ENCODE measurements around the gene SNX25. TPM values are rescaled to one million over a fixed set of nuclear protein-coding genes. Genes with fewer than 3 reads are reported as not detected.
A peak's percentile ranks its signal among the peaks of the same experiment; 100 is the strongest.
"Not testable (repeated sequence)": the region's sequence is repeated elsewhere in the genome, so short reads cannot be mapped to it uniquely, and the experiment has no call there.

The SNX25 gene
- total RNA-seq, 1 experiment from 2014 or later: 50.5 TPM

GRCh38 chr4:185324361-185324760, 115.0 kb downstream of the SNX25 start:
- not testable (repeated sequence) for H2AFZ ChIP-seq (ENCODE audit: low read length); H3K9ac ChIP-seq (ENCODE audit: low read length); H3K79me2 ChIP-seq (ENCODE audit: low read length); H4K20me1 ChIP-seq (ENCODE audit: insufficient read depth, low read depth, low read length); DNase-seq; H3K27ac ChIP-seq (ENCODE audit: low read length); H3K4me1 ChIP-seq (ENCODE audit: low read length); H3K9me3 ChIP-seq (ENCODE audit: low read length); H3K4me2 ChIP-seq (ENCODE audit: low read depth, low read length, poor library complexity, severe bottlenecking); H3K36me3 ChIP-seq (ENCODE audit: insufficient read depth, low read length); H3K4me3 ChIP-seq (ENCODE audit: low read length); H3K27me3 ChIP-seq (ENCODE audit: low read length); H3K9me2 ChIP-seq (replicated peaks; ENCODE audit: insufficient read depth, low read length)

GRCh38 chr4:185325721-185326120, 116.3 kb downstream of the SNX25 start:
- DNase-seq; H3K9me2 ChIP-seq (replicated peaks; ENCODE audit: insufficient read depth, low read length); H3K27ac ChIP-seq (ENCODE audit: low read length); H3K4me2 ChIP-seq (ENCODE audit: low read depth, low read length, poor library complexity, severe bottlenecking); H3K9ac ChIP-seq (ENCODE audit: low read length); H3K4me1 ChIP-seq (ENCODE audit: low read length); H3K36me3 ChIP-seq (ENCODE audit: insufficient read depth, low read length); H3K4me3 ChIP-seq (ENCODE audit: low read length); H4K20me1 ChIP-seq (ENCODE audit: insufficient read depth, low read depth, low read length); H2AFZ ChIP-seq (ENCODE audit: low read length); H3K27me3 ChIP-seq (ENCODE audit: low read length); H3K9me3 ChIP-seq (ENCODE audit: low read length); H3K79me2 ChIP-seq (ENCODE audit: low read length): not testable (repeated sequence)

DNA sequence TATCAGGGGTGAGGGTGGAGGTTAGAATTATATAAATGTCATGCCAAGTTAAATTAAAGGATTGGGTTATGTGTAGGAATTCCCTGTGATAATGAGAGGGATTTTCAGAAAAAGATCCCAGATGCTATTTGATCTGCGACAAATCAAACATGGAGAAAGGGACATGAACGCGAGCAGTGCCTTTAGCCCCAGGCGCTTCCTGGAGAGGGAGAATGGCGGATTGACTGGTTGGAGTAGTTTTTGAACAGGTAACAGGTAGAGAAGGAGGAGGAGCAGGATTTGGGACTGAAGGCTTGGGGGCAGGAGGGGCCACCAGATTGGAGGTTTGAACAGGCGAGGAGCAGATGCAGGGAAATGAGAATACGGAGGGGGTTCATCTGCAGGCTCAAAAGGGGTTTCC, 119.2 kb downstream of the SNX25 start:
- Histone ChIP-seq H3K36me3 (ENCODE audit: insufficient read depth, low read length) (peaks cover 1% of the 10 kb centered on the region; the same call in 1 of the 2 replicates), H3K9me3 (ENCODE audit: low read length) (no peaks in the 10 kb centered on the region)

GRCh38 chr4:185329879-185330510, 120.6 kb downstream of the SNX25 start:
- not testable (repeated sequence) for H3K4me1 ChIP-seq (ENCODE audit: low read length); H3K4me2 ChIP-seq (ENCODE audit: low read depth, low read length, poor library complexity, severe bottlenecking)

More for the DNA sequence above, 119.2 kb downstream of the SNX25 start:
- no peaks in the 10 kb centered on the region for H3K27me3 ChIP-seq (ENCODE audit: low read length)
- no peak overlapping the region for H3K9ac ChIP-seq (ENCODE audit: low read length)
- H3K4me3 ChIP-seq (ENCODE audit: low read length): no peak overlapping the region
- DNase-seq: no peak
- H3K4me2 ChIP-seq (ENCODE audit: low read depth, low read length, poor library complexity, severe bottlenecking): no peak overlapping the region
- H4K20me1 ChIP-seq (ENCODE audit: insufficient read depth, low read depth, low read length): no peaks in the 10 kb centered on the region
- no peaks in the 10 kb centered on the region for H3K9me2 ChIP-seq (replicated peaks; ENCODE audit: insufficient read depth, low read length)
- no peaks in the 10 kb centered on the region for H3K4me1 ChIP-seq (ENCODE audit: low read length)
- H3K27ac ChIP-seq (ENCODE audit: low read length): no peak overlapping the region
- H2AFZ ChIP-seq (ENCODE audit: low read length): no peak overlapping the region
- H3K79me2 ChIP-seq (ENCODE audit: low read length): peaks cover 4% of the 10 kb centered on the region; the same call in 1 of the 2 replicates

DNA sequence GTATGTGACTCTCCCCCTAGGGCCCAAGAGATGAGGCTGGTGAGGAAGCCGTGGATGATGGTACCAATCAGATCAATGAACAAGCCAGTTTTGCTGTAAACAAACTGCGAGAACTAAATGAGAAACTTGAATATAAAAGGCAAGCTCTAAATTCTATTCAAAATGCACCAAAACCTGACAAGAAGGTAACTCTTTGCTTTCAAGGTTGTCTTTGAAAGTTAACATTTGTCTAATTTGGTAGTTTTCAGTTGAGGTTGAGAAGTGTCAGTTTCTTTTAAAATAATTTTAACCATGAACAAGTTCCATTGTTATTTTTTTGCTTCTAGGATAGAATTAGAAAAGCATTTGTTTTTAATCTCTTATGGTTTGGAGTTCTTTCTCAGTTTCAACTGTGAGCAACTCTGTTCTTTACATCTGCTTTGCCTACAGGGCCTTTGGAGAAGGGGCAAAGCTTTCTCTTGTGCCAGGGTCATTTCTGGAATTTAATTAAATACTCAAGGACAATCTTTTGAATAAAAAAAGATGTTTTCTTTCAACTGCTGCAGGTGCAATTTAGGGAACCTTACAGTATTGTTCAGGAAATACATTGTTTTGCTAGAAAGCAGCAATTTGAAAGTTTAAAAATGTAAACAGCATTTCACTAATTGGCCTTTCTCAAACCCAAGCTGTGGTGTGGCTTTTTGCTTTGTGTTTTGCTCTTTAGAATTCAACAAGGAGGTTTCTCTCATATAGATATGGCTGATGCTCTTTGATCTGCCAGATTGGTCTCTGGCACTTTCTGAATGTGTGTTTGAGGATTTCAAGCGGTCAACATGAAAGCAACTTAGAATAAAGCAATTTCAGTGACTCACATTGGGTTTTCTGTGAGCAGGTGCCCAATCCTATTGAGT, 123.4 kb downstream of the SNX25 start:
- H4K20me1 ChIP-seq (ENCODE audit: insufficient read depth, low read depth, low read length): no peaks in the 10 kb centered on the region
- H3K36me3 ChIP-seq (ENCODE audit: insufficient read depth, low read length): peaks cover 3% of the 10 kb centered on the region; the same call in 1 of the 2 replicates
- H3K27me3 ChIP-seq (ENCODE audit: low read length): no peaks in the 10 kb centered on the region
- DNase-seq: no peak
- H3K9me2 ChIP-seq (replicated peaks; ENCODE audit: insufficient read depth, low read length): no peaks in the 10 kb centered on the region
- no peak overlapping the region for H3K27ac ChIP-seq (ENCODE audit: low read length)
- no peaks in the 10 kb centered on the region; the same call in 1 of the 2 replicates for H3K4me1 ChIP-seq (ENCODE audit: low read length)
- no peak overlapping the region for H3K9ac ChIP-seq (ENCODE audit: low read length)
- no peak overlapping the region for H3K4me2 ChIP-seq (ENCODE audit: low read depth, low read length, poor library complexity, severe bottlenecking)
- no peaks in the 10 kb centered on the region for H3K9me3 ChIP-seq (ENCODE audit: low read length)
- H3K79me2 ChIP-seq (ENCODE audit: low read length): peaks cover 13% of the 10 kb centered on the region
- H2AFZ ChIP-seq (ENCODE audit: low read length): no peak overlapping the region
- no peak overlapping the region for H3K4me3 ChIP-seq (ENCODE audit: low read length)

More at GRCh38 chr4:185329879-185330510, 120.6 kb downstream of the SNX25 start:
- not testable (repeated sequence) for H3K9me2 ChIP-seq (replicated peaks; ENCODE audit: insufficient read depth, low read length); H3K9ac ChIP-seq (ENCODE audit: low read length); DNase-seq; H3K27me3 ChIP-seq (ENCODE audit: low read length); H3K36me3 ChIP-seq (ENCODE audit: insufficient read depth, low read length); H2AFZ ChIP-seq (ENCODE audit: low read length); H3K4me3 ChIP-seq (ENCODE audit: low read length); H3K9me3 ChIP-seq (ENCODE audit: low read length); H4K20me1 ChIP-seq (ENCODE audit: insufficient read depth, low read depth, low read length); H3K79me2 ChIP-seq (ENCODE audit: low read length); H3K27ac ChIP-seq (ENCODE audit: low read length)

DNA sequence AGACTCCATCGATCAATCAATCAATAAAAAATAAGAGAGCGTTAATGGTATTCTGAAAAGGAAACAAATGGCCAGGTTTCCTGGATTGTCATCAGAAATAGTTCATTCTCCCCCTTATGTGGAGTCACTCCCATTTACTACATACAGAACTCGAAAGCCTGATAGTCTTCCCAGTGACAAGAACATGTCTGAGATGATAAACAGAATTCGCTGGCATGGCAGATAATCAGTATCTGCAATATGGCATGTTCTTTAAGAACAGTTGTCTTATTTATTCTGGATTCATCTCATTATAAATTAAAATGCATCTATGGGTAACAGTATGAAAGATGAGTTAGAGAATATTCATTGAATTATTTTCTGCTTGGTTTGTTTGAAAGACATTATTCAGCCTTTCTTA, 124.9 kb downstream of the SNX25 start:
- Histone ChIP-seq H3K27ac (ENCODE audit: low read length) (no peak overlapping the region), H3K4me1 (ENCODE audit: low read length) (peaks cover 8% of the 10 kb centered on the region)

GRCh38 chr4:185335579-185335978, 126.2 kb downstream of the SNX25 start:
- Histone ChIP-seq H3K9me2 (replicated peaks; ENCODE audit: insufficient read depth, low read length) (no peaks in the 10 kb centered on the region), H3K9ac (ENCODE audit: low read length) (no peak overlapping the region), H4K20me1 (ENCODE audit: insufficient read depth, low read depth, low read length) (no peaks in the 10 kb centered on the region), H3K9me3 (ENCODE audit: low read length) (no peaks in the 10 kb centered on the region), H2AFZ (ENCODE audit: low read length) (no peak overlapping the region), H3K4me1 (ENCODE audit: low read length) (peaks cover 19% of the 10 kb centered on the region), H3K4me3 (ENCODE audit: low read length) (no peak overlapping the region), H3K27ac (ENCODE audit: low read length) (no peak overlapping the region), H3K36me3 (ENCODE audit: insufficient read depth, low read length) (peaks cover 3% of the 10 kb centered on the region; the same call in 1 of the 2 replicates), H3K27me3 (ENCODE audit: low read length) (no peaks in the 10 kb centered on the region), H3K4me2 (ENCODE audit: low read depth, low read length, poor library complexity, severe bottlenecking) (no peak overlapping the region), H3K79me2 (ENCODE audit: low read length) (peaks cover 23% of the 10 kb centered on the region)
- DNase-seq: no peak

More for the DNA sequence above, 124.9 kb downstream of the SNX25 start:
- no peaks in the 10 kb centered on the region for H3K9me2 ChIP-seq (replicated peaks; ENCODE audit: insufficient read depth, low read length)
- no peak overlapping the region for H3K4me3 ChIP-seq (ENCODE audit: low read length)
- peaks cover 3% of the 10 kb centered on the region; the same call in 1 of the 2 replicates for H3K36me3 ChIP-seq (ENCODE audit: insufficient read depth, low read length)
- no peak overlapping the region for H3K9ac ChIP-seq (ENCODE audit: low read length)
- H3K4me2 ChIP-seq (ENCODE audit: low read depth, low read length, poor library complexity, severe bottlenecking): no peak overlapping the region
- DNase-seq: no peak
- no peaks in the 10 kb centered on the region for H4K20me1 ChIP-seq (ENCODE audit: insufficient read depth, low read depth, low read length)
- H3K9me3 ChIP-seq (ENCODE audit: low read length): no peaks in the 10 kb centered on the region
- H2AFZ ChIP-seq (ENCODE audit: low read length): no peak overlapping the region
- peaks cover 21% of the 10 kb centered on the region for H3K79me2 ChIP-seq (ENCODE audit: low read length)
- H3K27me3 ChIP-seq (ENCODE audit: low read length): no peaks in the 10 kb centered on the region

GRCh38 chr4:185339941-185340340, 130.5 kb downstream of the SNX25 start:
- Histone ChIP-seq H3K27me3 (ENCODE audit: low read length) (no peaks in the 10 kb centered on the region), H3K27ac (ENCODE audit: low read length) (peak overlapping the region; percentile 45; the same call in 1 of the 2 replicates), H3K9ac (ENCODE audit: low read length) (no peak overlapping the region), H2AFZ (ENCODE audit: low read length) (no peak overlapping the region), H3K79me2 (ENCODE audit: low read length) (peaks cover 20% of the 10 kb centered on the region), H4K20me1 (ENCODE audit: insufficient read depth, low read depth, low read length) (no peaks in the 10 kb centered on the region), H3K4me1 (ENCODE audit: low read length) (peaks cover 19% of the 10 kb centered on the region), H3K9me3 (ENCODE audit: low read length) (no peaks in the 10 kb centered on the region), H3K4me2 (ENCODE audit: low read depth, low read length, poor library complexity, severe bottlenecking) (no peak overlapping the region), H3K9me2 (replicated peaks; ENCODE audit: insufficient read depth, low read length) (no peaks in the 10 kb centered on the region), H3K4me3 (ENCODE audit: low read length) (no peak overlapping the region), H3K36me3 (ENCODE audit: insufficient read depth, low read length) (peaks cover 6% of the 10 kb centered on the region; the same call in 1 of the 2 replicates)
- peak; percentile 42 for DNase-seq

Data from Karpas-422 (cell line).